IPS DF 6.9 (cell line): Measurements from ENCODE around the gene CHIA.

Experiments
- DNase-seq: peaks from one replicate; pipeline ENCODE4 v3.0.0-alpha.2; 2013; ENCODE audit warnings: low read depth, low spot score
- H3K27ac ChIP-seq: one replicate; pipeline ENCODE4 v1.5.1; 2013; ENCODE audit warnings: low read length, control low read depth
- H3K27me3 ChIP-seq: 2 replicates; pipeline ENCODE4 v1.6.1; 2013; ENCODE audit warnings: mild to moderate bottlenecking, low read length; ENCODE audit not compliant: control insufficient read depth, insufficient read depth
- H3K36me3 ChIP-seq: 2 replicates; pipeline ENCODE4 v1.6.1; 2013; ENCODE audit warnings: low read length; ENCODE audit not compliant: control insufficient read depth, insufficient read depth
- H3K4me1 ChIP-seq: 2 replicates; pipeline ENCODE4 v1.6.1; 2013; ENCODE audit warnings: low read length; ENCODE audit not compliant: control insufficient read depth, insufficient read depth
- H3K4me3 ChIP-seq: 2 replicates; pipeline ENCODE4 v1.5.1; 2013; ENCODE audit warnings: mild to moderate bottlenecking, low read length
- H3K9me3 ChIP-seq: 2 replicates; pipeline ENCODE4 v1.6.1; 2013; ENCODE audit warnings: low read length, inconsistent platforms; ENCODE audit not compliant: control insufficient read depth, insufficient read depth
- WGBS: extraction: QIAGEN DNeasy Blood & Tissue Kit; methylation state at CpG from one replicate; pipeline ENCODE4 v1.1.7; 2013; ENCODE audit warnings: mixed read lengths, missing lambda C conversion rate; ENCODE audit not compliant: insufficient read length, insufficient coverage; 5-methylcytosine and 5-hydroxymethylcytosine counted together

CHIA gene

GRCh38 chr1:111285879-111286278, 4.8 kb upstream of the CHIA start:
- Histone ChIP-seq H3K36me3 (no peaks in the 10 kb centered on the region), H3K9me3 (no peaks in the 10 kb centered on the region), H3K27me3 (no peaks in the 10 kb centered on the region), H3K27ac (no peak overlapping the region), H3K4me3 (no peak overlapping the region), H3K4me1 (no peaks in the 10 kb centered on the region)
- WGBS, result no CpG with 5 or more reads among the region's 2 CpGs
- no peak for DNase-seq

GRCh38 chr1:111286912-111287311, 3.7 kb upstream of the CHIA start:
- H3K27ac ChIP-seq, result no peak overlapping the region
- H3K9me3 ChIP-seq, result no peaks in the 10 kb centered on the region
- H3K4me1 ChIP-seq, result no peaks in the 10 kb centered on the region
- WGBS, result no CpG with 5 or more reads among the region's 1 CpG
- DNase-seq, result no peak
- no peaks in the 10 kb centered on the region for H3K36me3 ChIP-seq
- no peaks in the 10 kb centered on the region for H3K27me3 ChIP-seq
- H3K4me3 ChIP-seq, result no peak overlapping the region

- Histone ChIP-seq H3K36me3 (no peaks in the 10 kb centered on the region), H3K27ac (no peak overlapping the region), H3K27me3 (no peaks in the 10 kb centered on the region), H3K9me3 (no peaks in the 10 kb centered on the region), H3K4me1 (no peaks in the 10 kb centered on the region), H3K4me3 (no peak overlapping the region)
- WGBS, result no CpG with 5 or more reads among the region's 5 CpGs
- DNase-seq, result no peak
These were observed 1.3 kb upstream of the CHIA start for GRCh38 chr1:111289371-111289770.

- WGBS, result no CpG with 5 or more reads among the region's 3 CpGs
- no peak for DNase-seq
These were observed 547 bp upstream of the CHIA start for GRCh38 chr1:111290104-111290503.

GRCh38 chr1:111294390-111294789, 3.7 kb downstream of the CHIA start:
- no peaks in the 10 kb centered on the region for H3K36me3 ChIP-seq
- no peaks in the 10 kb centered on the region for H3K4me1 ChIP-seq
- DNase-seq, result no peak
- H3K27ac ChIP-seq, result no peak overlapping the region
- H3K27me3 ChIP-seq, result no peaks in the 10 kb centered on the region
- H3K9me3 ChIP-seq, result no peaks in the 10 kb centered on the region
- H3K4me3 ChIP-seq, result no peak overlapping the region

More at GRCh38 chr1:111290104-111290503, 547 bp upstream of the CHIA start:
- Histone ChIP-seq H3K27ac (no peak overlapping the region), H3K9me3 (no peaks in the 10 kb centered on the region), H3K4me1 (no peaks in the 10 kb centered on the region), H3K36me3 (no peaks in the 10 kb centered on the region), H3K27me3 (no peaks in the 10 kb centered on the region), H3K4me3 (no peak overlapping the region)

GRCh38 chr1:111302374-111302773, 11.7 kb downstream of the CHIA start:
- Histone ChIP-seq H3K4me3 (no peak overlapping the region), H3K36me3 (no peaks in the 10 kb centered on the region), H3K27ac (no peak overlapping the region), H3K9me3 (no peaks in the 10 kb centered on the region), H3K27me3 (no peaks in the 10 kb centered on the region), H3K4me1 (no peaks in the 10 kb centered on the region; the same call in 1 of the 2 replicates)
- DNase-seq, result no peak
- no CpG with 5 or more reads among the region's 3 CpGs for WGBS

- H3K27ac ChIP-seq, result no peak overlapping the region
- H3K9me3 ChIP-seq, result no peaks in the 10 kb centered on the region
- no peaks in the 10 kb centered on the region for H3K27me3 ChIP-seq
- no CpG with 5 or more reads among the region's 2 CpGs for WGBS
- no peaks in the 10 kb centered on the region; the same call in 1 of the 2 replicates for H3K4me1 ChIP-seq
- H3K36me3 ChIP-seq, result no peaks in the 10 kb centered on the region
- no peak for DNase-seq
- no peak overlapping the region for H3K4me3 ChIP-seq
These were observed 19.0 kb downstream of the CHIA start for GRCh38 chr1:111309690-111310089.

GRCh38 chr1:111318523-111318922, 27.9 kb downstream of the CHIA start:
- Histone ChIP-seq H3K27ac (no peak overlapping the region), H3K9me3 (no peaks in the 10 kb centered on the region), H3K27me3 (no peaks in the 10 kb centered on the region), H3K4me3 (no peak overlapping the region), H3K36me3 (no peaks in the 10 kb centered on the region), H3K4me1 (no peaks in the 10 kb centered on the region)
- WGBS, result no CpG with 5 or more reads among the region's 3 CpGs
- DNase-seq, result no peak

GRCh38 chr1:111320066-111320879, 29.6 kb downstream of the CHIA start:
- Histone ChIP-seq H3K27ac (no peak overlapping the region), H3K36me3 (no peaks in the 10 kb centered on the region), H3K9me3 (no peaks in the 10 kb centered on the region), H3K4me1 (no peaks in the 10 kb centered on the region), H3K4me3 (no peak overlapping the region), H3K27me3 (no peaks in the 10 kb centered on the region)
- no CpG with 5 or more reads among the region's 12 CpGs for WGBS
- no peak for DNase-seq

- Histone ChIP-seq H3K4me1 (no peaks in the 10 kb centered on the region), H3K4me3 (no peak overlapping the region), H3K36me3 (no peaks in the 10 kb centered on the region), H3K9me3 (no peaks in the 10 kb centered on the region), H3K27me3 (no peaks in the 10 kb centered on the region), H3K27ac (no peak overlapping the region)
- DNase-seq, result no peak
- no CpG with 5 or more reads among the region's 1 CpG for WGBS
These were observed 32.6 kb downstream of the CHIA start for GRCh38 chr1:111323231-111323630.

GRCh38 chr1:111332190-111332589, 41.5 kb downstream of the CHIA start:
- Histone ChIP-seq H3K27ac (no peak overlapping the region), H3K9me3 (no peaks in the 10 kb centered on the region), H3K4me3 (no peak overlapping the region), H3K36me3 (no peaks in the 10 kb centered on the region), H3K27me3 (no peaks in the 10 kb centered on the region), H3K4me1 (no peaks in the 10 kb centered on the region)
- no peak for DNase-seq
- WGBS, result no CpG with 5 or more reads among the region's 1 CpG
